GM12801 (cell line): ENCODE data around the gene NHSL1.

Source experiments
- CTCF ChIP-seq: IDR thresholded peaks from one replicate; pipeline ENCODE4 v1.5.1; 2011; ENCODE audit warnings: control low read depth; ENCODE audit not compliant: insufficient read length; ENCODE audit errors: extremely low read depth

The NHSL1 gene

GRCh38 chr6:138522611-138523010 lies 23.3 kb upstream of the NHSL1 start:
- no peak for TF ChIP-seq CTCF

GRCh38 chr6:138521790-138522189 lies 22.5 kb upstream of the NHSL1 start:
- no peak for TF ChIP-seq CTCF

- TF ChIP-seq CTCF: no peak
Measured at GRCh38 chr6:138520463-138520862, 21.2 kb upstream of the NHSL1 start.

GRCh38 chr6:138518054-138518453 lies 18.8 kb upstream of the NHSL1 start:
- TF ChIP-seq CTCF: no peak

- no peak for TF ChIP-seq CTCF
Measured at GRCh38 chr6:138517635-138518034, 18.3 kb upstream of the NHSL1 start.

- no peak for TF ChIP-seq CTCF
Measured at GRCh38 chr6:138515657-138516248, 16.5 kb upstream of the NHSL1 start.

GRCh38 chr6:138514860-138515540 lies 15.7 kb upstream of the NHSL1 start:
- TF ChIP-seq CTCF: no peak
